OCI-LY7 (cell line): Measurements from ENCODE around the gene CTDNEP1. TPM values are rescaled to one million over a fixed set of nuclear protein-coding genes. Genes with fewer than 3 reads are reported as not detected.

Experiments
- BruUV-seq: library from RNA; stranded (reverse); fragments of 400-500 nt; replicated peaks from 2 replicates; lab custom pipeline; 2021; lab: Mats Ljungman, UMichigan
- CTCF ChIA-PET: fragments of 300-600 bp; sonication (Branson Sonifier 250); formaldehyde crosslinking; loops from one replicate; lab custom pipeline; 2022; ENCODE audit warnings: antibody characterized with exemption; ENCODE audit not compliant: unreplicated experiment; lab: Charles Lee
- POLR2A ChIA-PET: fragments of 300-600 bp; sonication (Branson Sonifier 250); formaldehyde crosslinking; loops from one replicate; lab custom pipeline; 2022; ENCODE audit warnings: antibody characterized with exemption; lab: Charles Lee
- DNase-seq: peaks from one replicate; pipeline ENCODE4 v3.0.0-alpha.2; 2015; ENCODE audit warnings: low spot score
- H2AFZ ChIP-seq: fragments of 200-600 bp; sonication (generic), shearing (Covaris generic); 2 replicates; pipeline ENCODE4 v1.6.1; 2014; ENCODE audit warnings: mild to moderate bottlenecking, antibody characterized with exemption, low read length, moderate library complexity
- H3K27ac ChIP-seq: fragments of 200-600 bp; sonication (generic); 2 replicates; pipeline ENCODE4 v1.5.1; 2014; ENCODE audit warnings: mixed run types, low read depth, mild to moderate bottlenecking, moderate library complexity, low read length, inconsistent platforms; ENCODE audit not compliant: poor library complexity, severe bottlenecking
- H3K36me3 ChIP-seq: fragments of 200-600 bp; sonication (generic); 2 replicates; pipeline ENCODE4 v1.6.1; 2014; ENCODE audit warnings: mild to moderate bottlenecking, antibody characterized with exemption, low read length, moderate library complexity, mixed read lengths; ENCODE audit not compliant: insufficient read depth
- H3K4me1 ChIP-seq: fragments of 200-600 bp; sonication (generic); 2 replicates; pipeline ENCODE4 v1.5.1; 2014; ENCODE audit warnings: mild to moderate bottlenecking, low read length; ENCODE audit not compliant: insufficient read depth, poor library complexity, severe bottlenecking
- H3K4me2 ChIP-seq: fragments of 200-600 bp; sonication (generic); 2 replicates; pipeline ENCODE4 v1.6.1; 2014; ENCODE audit warnings: mild to moderate bottlenecking, low read length
- H3K4me3 ChIP-seq: fragments of 200-600 bp; sonication (generic); 2 replicates; pipeline ENCODE4 v1.5.1; 2014; ENCODE audit warnings: mild to moderate bottlenecking, low read depth, low read length; ENCODE audit not compliant: poor library complexity, severe bottlenecking
- H3K79me2 ChIP-seq: fragments of 200-600 bp; sonication (generic); 2 replicates; pipeline ENCODE4 v1.6.1; 2016; ENCODE audit warnings: low read depth, mild to moderate bottlenecking, low read length, moderate library complexity, mixed read lengths; ENCODE audit not compliant: insufficient read depth
- H3K9me2 ChIP-seq: fragments of 200-600 bp; sonication (generic); 2 replicates; pipeline ENCODE4 v1.6.1; 2016; ENCODE audit warnings: mild to moderate bottlenecking, low read length, mixed read lengths; ENCODE audit not compliant: insufficient read depth
- H3K9me3 ChIP-seq: fragments of 200-600 bp; sonication (generic); 2 replicates; pipeline ENCODE4 v1.6.1; 2014; ENCODE audit warnings: mild to moderate bottlenecking, mixed run types, low read length, mixed read lengths
- H4K20me1 ChIP-seq: fragments of 200-600 bp; sonication (generic); 2 replicates; pipeline ENCODE4 v1.6.1; 2014; ENCODE audit warnings: mild to moderate bottlenecking, antibody characterized with exemption, low read length, moderate library complexity, mixed read lengths; ENCODE audit not compliant: insufficient read depth
- CTCF ChIP-seq: fragments of 200-600 bp; sonication (generic); conservative IDR thresholded peaks from 2 replicates; pipeline ENCODE4 v1.5.1; 2014; ENCODE audit warnings: mild to moderate bottlenecking, antibody characterized with exemption, low read length, moderate library complexity, mixed read lengths
- EZH2phosphoT487 ChIP-seq: fragments of 200-600 bp; sonication (generic); IDR thresholded peaks from 2 replicates; pipeline ENCODE4 v1.6.1; 2018; ENCODE audit warnings: low read depth, borderline replicate concordance, mild to moderate bottlenecking, mixed run types, antibody characterized with exemption, low read length, moderate library complexity, mixed read lengths
- intact Hi-C: fragments of 100-400 bp; cut with micrococcal nuclease; formaldehyde crosslinking; loops from one replicate; pipeline ENCODE4 v1.10.0; 2022; ENCODE audit not compliant: unreplicated experiment
- total RNA-seq, 2 experiments: library from RNA; depleted of rRNA in 1 of 2; stranded (reverse); fragments of >200 nt in 1 of 2; shearing (Covaris generic) in 1 of 2; gene quantifications; 2 replicates each; pipeline ENCODE4 v1.2.3, GENCODE V29; 2014 to 2022

CTDNEP1 gene
- total RNA-seq, 2 experiments from 2014 or later = 52.1 to 173 TPM

DNA sequence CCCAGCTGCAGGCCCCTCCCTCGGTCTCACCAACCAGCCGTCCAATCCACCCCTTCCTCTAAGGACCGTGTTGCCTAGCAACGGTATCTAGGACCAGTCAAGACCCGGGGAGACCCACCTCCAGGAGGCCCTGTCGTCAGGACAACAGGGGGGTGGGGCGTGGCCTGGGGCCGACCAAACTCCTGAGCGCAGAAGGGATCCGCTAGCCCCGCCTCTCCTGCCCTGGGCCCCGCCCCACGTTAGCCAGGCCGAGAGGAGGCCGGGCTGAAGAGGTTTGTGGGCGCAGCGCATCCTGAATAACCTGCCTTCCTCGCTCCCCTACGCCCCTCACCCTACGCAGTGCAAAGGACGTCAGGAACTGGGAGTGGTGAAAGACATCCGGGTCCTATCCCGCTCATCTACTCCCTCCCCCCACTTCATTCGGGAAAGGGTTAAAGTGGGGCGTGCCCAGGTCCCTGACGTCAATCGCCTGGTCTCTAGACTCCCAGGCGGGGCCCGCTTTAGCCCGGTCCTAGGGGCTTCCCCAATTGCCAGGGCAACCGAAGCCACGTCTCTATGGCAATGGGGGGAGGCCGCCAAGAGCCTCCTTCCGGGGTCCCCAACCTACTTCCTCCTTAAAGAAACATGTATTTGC, 46.6 kb downstream of the CTDNEP1 start:
- no TSS peak for BruUV-seq
- Histone ChIP-seq H3K4me1 (peaks cover 23% of the 10 kb centered on the region), H3K36me3 (peaks cover 29% of the 10 kb centered on the region; the same call in 1 of the 2 replicates), H3K4me3 (peak overlapping the region; percentile 65), H4K20me1 (no peaks in the 10 kb centered on the region), H2AFZ (peak overlapping the region; percentile 20; the same call in 1 of the 2 replicates), H3K79me2 (no peaks in the 10 kb centered on the region), H3K9me3 (no peaks in the 10 kb centered on the region), H3K9me2 (no peaks in the 10 kb centered on the region), H3K4me2 (peak overlapping the region; percentile 73), H3K27ac (peak overlapping the region; percentile 57)
- intact Hi-C loops = no loop called here
- ChIA-PET POLR2A (no interaction called here), CTCF (no interaction called here)
- DNase-seq = peak; percentile 95
- TF ChIP-seq CTCF (no peak), EZH2phosphoT487 (no peak)

- TF ChIP-seq EZH2phosphoT487 = no peak
- no peak for TF ChIP-seq CTCF
- Histone ChIP-seq H3K79me2 (no peaks in the 10 kb centered on the region), H3K4me1 (peaks cover 23% of the 10 kb centered on the region), H2AFZ (peak overlapping the region; percentile 20; the same call in 1 of the 2 replicates), H3K9me2 (no peaks in the 10 kb centered on the region), H3K4me2 (peak overlapping the region; percentile 73), H3K4me3 (peak overlapping the region; percentile 65), H3K36me3 (peaks cover 30% of the 10 kb centered on the region; the same call in 1 of the 2 replicates), H4K20me1 (no peaks in the 10 kb centered on the region), H3K27ac (peak overlapping the region; percentile 57), H3K9me3 (no peaks in the 10 kb centered on the region)
- no TSS peak for BruUV-seq
- intact Hi-C loops = no loop called here
- POLR2A ChIA-PET = no interaction called here
- CTCF ChIA-PET = no interaction called here
- DNase-seq = no peak
Measured at GRCh38 chr17:7204336-7204735, 47.2 kb downstream of the CTDNEP1 start.

DNA sequence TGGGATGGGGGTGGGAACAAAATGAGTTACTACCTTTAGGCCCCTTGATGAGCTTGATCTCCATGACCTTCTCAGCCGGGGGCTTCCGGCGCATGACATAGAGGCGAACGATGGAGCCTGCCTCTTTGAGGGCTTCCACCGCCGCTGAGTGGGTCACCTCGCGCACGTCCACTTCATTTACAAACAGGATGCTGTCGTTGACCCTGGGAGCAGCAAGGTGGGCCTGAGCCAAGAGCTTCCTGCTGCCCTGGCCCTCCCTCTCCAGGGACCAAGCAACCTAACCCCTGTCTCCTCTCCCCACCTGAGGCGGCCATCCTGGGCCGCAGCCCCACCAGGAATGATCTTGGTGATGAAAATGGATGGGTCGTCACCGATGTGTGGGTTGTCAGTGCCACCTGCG, 48.1 kb downstream of the CTDNEP1 start:
- CTCF ChIA-PET = no interaction called here
- Histone ChIP-seq H3K9me2 (no peaks in the 10 kb centered on the region), H3K79me2 (no peaks in the 10 kb centered on the region), H3K4me2 (no peak overlapping the region), H3K4me3 (no peak overlapping the region), H3K36me3 (peaks cover 30% of the 10 kb centered on the region; the same call in 1 of the 2 replicates), H3K27ac (no peak overlapping the region), H2AFZ (no peak overlapping the region), H3K9me3 (no peaks in the 10 kb centered on the region), H3K4me1 (peaks cover 23% of the 10 kb centered on the region), H4K20me1 (no peaks in the 10 kb centered on the region)
- intact Hi-C loops = no loop called here
- no TSS peak for BruUV-seq
- POLR2A ChIA-PET = no interaction called here
- DNase-seq = no peak
- TF ChIP-seq EZH2phosphoT487 = no peak
- TF ChIP-seq CTCF = no peak
